Nephron progenitor cell (in vitro differentiated cells): ENCODE data around the gene ETV2.

Experiments
- DNase-seq: peaks from one replicate; pipeline ENCODE4 v3.0.0; 2021
- H3K27ac Mint-ChIP-seq: 2 replicates; pipeline ENCODE4 v1.8.0; 2021; ENCODE audit warnings: mild to moderate bottlenecking, moderate library complexity, mixed read lengths
- H3K27me3 Mint-ChIP-seq: 2 replicates; pipeline ENCODE4 v1.8.0; 2021; ENCODE audit warnings: mild to moderate bottlenecking, low read depth, mixed read lengths; ENCODE audit not compliant: poor library complexity
- H3K36me3 Mint-ChIP-seq: 2 replicates; pipeline ENCODE4 v1.8.0; 2021; ENCODE audit warnings: low read depth, mixed read lengths
- H3K4me1 Mint-ChIP-seq: 2 replicates; pipeline ENCODE4 v1.8.0; 2021; ENCODE audit warnings: mixed read lengths
- H3K4me3 Mint-ChIP-seq: 2 replicates; pipeline ENCODE4 v1.8.0; 2021; ENCODE audit warnings: mild to moderate bottlenecking, moderate library complexity, mixed read lengths
- H3K9me3 Mint-ChIP-seq: 2 replicates; pipeline ENCODE4 v1.8.0; 2021; ENCODE audit warnings: mild to moderate bottlenecking, moderate library complexity, mixed read lengths
- CTCF ChIP-seq: fragments of 200-600 bp; sonication (generic); IDR thresholded peaks from 2 replicates; pipeline ENCODE4 v1.5.0; 2021; ENCODE audit warnings: antibody characterized with exemption

Gene ETV2

GRCh38 chr19:35643255-35644205, 2.0 kb downstream of the ETV2 start:
- H3K4me3 Mint-ChIP-seq, result peak overlapping the region; percentile 84
- DNase-seq, result peak; percentile 86
- H3K27me3 Mint-ChIP-seq, result peaks cover 5% of the 10 kb centered on the region

GRCh38 chr19:35644206-35644986, 2.9 kb downstream of the ETV2 start:
- H3K36me3 Mint-ChIP-seq, result no peaks in the 10 kb centered on the region
- H3K27me3 Mint-ChIP-seq, result peaks cover 7% of the 10 kb centered on the region
- peak overlapping the region; percentile 94 for H3K27ac Mint-ChIP-seq
- peak overlapping the region; percentile 84 for H3K4me3 Mint-ChIP-seq
- H3K9me3 Mint-ChIP-seq, result no peaks in the 10 kb centered on the region
- no peak for TF ChIP-seq CTCF
- peak; percentile 91 for DNase-seq
- peaks cover 53% of the 10 kb centered on the region for H3K4me1 Mint-ChIP-seq

More at GRCh38 chr19:35643255-35644205, 2.0 kb downstream of the ETV2 start:
- H3K27ac Mint-ChIP-seq, result peak overlapping the region; percentile 68
- H3K9me3 Mint-ChIP-seq, result no peaks in the 10 kb centered on the region
- no peaks in the 10 kb centered on the region for H3K36me3 Mint-ChIP-seq
- H3K4me1 Mint-ChIP-seq, result peaks cover 52% of the 10 kb centered on the region
- TF ChIP-seq CTCF, result no peak

- no peaks in the 10 kb centered on the region for H3K36me3 Mint-ChIP-seq
- peak overlapping the region; percentile 94 for H3K27ac Mint-ChIP-seq
- TF ChIP-seq CTCF, result no peak
- no peaks in the 10 kb centered on the region for H3K9me3 Mint-ChIP-seq
- H3K27me3 Mint-ChIP-seq, result peaks cover 7% of the 10 kb centered on the region
- H3K4me1 Mint-ChIP-seq, result peaks cover 47% of the 10 kb centered on the region
- peak overlapping the region; percentile 84 for H3K4me3 Mint-ChIP-seq
- peak; percentile 93 for DNase-seq
Observed at GRCh38 chr19:35644987-35645679, 3.6 kb downstream of the ETV2 start.

GRCh38 chr19:35645680-35646511, 4.4 kb downstream of the ETV2 start:
- DNase-seq, result no peak
- Mint-ChIP-seq H3K4me3 (peak overlapping the region; percentile 84), H3K27ac (no peak overlapping the region), H3K36me3 (peaks cover under 1% of the 10 kb centered on the region), H3K9me3 (no peaks in the 10 kb centered on the region), H3K27me3 (peaks cover 7% of the 10 kb centered on the region), H3K4me1 (peaks cover 47% of the 10 kb centered on the region)
- TF ChIP-seq CTCF, result no peak
